GM18499 (cell line): ENCODE measurements around the gene IGFBP4.

ENCODE experiments used
- ATAC-seq: cut with Tn5 transposase; IDR thresholded peaks from one replicate; pipeline ENCODE4 v1.9.1; 2021; ENCODE audit warnings: moderate number of reproducible peaks; ENCODE audit not compliant: insufficient read depth, unreplicated experiment

Gene IGFBP4

DNA sequence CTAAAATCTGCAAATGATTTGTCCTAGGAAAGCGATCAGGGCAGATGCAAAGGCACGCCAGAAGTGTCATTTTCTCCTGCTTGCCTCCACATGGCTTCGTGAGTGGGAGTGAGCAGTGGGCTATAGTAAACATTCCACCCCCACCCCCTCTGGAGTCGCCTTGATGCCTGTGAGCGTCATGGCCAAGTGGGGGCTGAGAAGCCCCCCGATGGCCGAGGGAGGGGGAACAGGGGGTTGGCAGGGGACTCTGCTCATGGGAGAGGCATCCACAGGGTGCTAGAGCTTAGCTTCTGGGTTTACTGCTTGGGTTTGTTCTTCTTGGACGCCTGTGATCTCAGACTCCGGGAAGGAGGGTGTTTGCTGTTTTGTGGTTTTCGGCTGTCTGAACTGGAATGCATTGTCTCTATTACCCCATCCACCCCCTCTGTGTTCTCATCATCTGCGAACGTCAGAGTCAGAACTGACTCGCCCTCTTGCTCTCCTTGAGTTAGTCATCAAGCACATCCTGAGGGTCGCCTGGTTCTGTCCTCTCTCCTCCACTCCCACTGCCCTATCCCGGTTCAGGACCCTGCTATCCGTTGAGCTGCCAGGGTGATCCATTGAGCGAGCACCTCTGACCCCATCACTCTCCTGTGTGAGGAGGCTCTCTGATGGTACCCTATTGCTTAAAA, 42.7 kb downstream of the IGFBP4 start:
- ATAC-seq, result no peak

DNA sequence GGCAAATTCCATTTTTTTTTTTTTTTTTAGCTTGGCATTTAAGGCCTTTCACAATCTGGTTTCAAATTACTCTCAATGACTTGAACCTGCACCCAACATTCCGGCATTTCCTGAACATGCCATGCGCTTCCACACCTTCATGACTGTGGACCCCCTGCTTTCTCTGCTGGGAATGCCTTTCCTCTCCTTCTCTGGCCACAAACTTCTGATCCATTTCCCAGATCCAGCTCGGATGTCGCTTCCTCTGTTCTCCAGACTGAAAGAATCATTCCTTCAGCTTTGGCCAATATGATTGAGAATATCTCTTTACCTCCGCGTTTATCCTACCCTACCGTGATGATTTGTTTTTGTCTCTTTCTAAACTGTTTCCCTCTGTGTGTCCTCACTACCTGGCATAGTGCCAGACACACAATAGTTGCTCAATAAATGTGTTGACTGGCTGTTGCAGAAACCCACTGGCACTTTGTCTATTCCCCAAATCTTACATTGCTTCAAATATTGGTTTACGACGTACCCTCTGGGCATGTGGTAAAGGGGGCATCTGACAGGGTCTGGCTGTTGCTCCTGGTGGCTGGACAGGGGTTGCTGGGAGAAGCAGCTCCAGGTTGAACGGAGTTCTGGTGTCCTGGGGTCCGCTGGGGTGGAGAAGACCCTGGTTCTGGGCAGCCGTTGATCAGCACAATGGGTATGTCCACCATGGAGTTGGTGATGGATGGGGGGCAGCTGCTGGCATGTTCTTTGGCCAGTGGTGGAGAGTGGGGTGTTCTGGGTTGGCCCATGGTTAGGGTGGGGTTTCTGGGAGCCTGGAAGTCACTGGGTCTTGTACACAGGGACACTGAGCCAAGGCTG, 43.5 kb downstream of the IGFBP4 start:
- ATAC-seq, result no peak

DNA sequence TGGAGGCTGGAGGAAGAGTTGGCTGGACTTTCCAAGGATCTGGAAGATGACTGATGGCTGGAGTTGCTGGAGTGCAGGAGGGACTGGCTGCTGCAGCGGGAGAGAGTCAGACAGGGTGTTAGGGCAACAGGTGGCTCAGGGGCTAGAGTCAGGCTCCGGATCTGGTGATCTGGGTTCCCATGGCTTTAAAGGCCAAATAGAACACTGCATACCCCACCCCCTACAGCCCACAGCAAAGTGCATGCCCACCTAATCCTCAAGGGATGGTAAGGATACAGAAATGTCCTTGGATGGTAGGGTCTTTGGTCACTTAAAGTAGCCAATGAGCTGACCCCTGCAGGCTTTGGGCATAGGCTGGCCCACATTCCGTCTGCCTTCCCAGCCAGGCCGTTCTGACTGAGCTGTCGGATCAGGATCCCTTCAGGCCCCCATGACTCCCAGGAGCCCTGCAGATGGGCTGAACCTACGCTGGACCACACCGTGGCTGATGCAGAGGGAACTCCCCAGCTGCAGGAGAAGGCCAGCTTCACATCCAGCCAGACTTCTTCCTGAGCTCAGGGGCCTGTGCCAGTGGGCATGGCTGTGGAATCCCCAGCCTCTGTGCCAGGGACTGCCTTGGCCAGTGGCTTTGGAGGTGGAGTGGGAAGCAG, 44.2 kb downstream of the IGFBP4 start:
- no peak for ATAC-seq

DNA sequence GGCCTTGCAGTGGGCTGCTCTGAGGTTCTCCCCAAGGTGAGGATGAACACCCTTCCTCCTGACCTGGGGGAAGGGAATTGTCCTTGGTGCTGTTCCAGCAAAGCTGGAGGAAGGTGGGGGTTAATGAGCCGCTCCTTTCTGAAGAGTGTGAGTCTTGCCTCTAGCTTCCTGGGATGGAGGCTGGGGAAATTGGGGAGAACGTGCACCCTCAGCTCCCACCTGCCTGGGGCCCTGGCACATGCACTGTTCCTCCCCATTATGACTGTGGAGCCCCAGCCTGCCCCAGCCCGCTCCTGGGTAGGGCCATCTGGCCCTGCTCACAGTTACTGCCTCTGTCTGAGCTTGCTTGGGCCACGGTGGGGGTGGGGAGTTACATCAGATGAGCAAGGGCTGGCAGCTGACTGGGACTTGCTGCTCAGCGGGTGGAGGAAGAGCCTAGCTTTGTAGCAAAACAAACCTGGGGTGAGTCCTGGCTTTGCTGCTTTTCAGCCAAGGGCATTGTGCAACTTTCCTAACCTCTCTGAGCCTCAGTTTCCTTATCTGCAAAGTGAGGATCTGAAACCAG, 47.1 kb downstream of the IGFBP4 start:
- no peak for ATAC-seq

DNA sequence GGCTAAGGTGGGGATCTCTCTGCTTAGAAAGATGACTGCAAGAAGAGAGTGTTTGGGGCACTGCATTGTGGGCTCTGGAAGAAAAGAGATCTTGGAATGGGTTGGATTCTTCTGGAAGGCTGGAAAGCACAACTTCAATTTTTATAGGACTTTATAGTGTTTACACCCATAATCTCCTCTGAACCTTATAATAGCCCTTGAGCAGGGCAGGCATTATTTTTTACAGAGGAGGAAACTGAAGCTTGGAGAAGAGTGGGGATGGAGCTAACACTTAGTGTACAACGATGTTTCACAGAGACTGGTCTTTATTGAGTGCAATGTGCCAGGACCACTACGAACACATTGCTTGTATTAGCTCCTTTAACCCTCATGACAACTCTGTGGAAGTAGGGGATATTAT, 47.7 kb downstream of the IGFBP4 start:
- ATAC-seq, result no peak

DNA sequence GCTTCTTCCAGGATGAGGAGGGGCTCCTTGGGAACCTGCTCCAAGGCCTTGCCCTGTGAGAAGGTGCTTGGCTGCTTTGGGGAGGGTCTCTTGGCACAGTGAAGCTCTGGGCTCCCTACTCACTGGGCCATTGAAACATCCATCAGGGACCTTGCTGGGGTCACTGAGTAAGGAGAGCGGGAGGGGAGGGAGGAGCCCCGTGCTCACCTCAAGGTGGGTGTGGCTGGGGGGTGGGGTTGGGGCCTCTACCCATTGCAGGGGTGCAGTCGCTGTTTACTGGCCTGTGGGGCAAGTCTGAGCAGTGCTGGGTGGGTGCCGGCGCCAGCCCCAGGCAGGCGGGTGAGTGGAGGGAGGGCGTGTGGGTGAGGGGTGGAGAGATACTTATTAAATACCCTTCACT, 48.2 kb downstream of the IGFBP4 start:
- ATAC-seq, result no peak

DNA sequence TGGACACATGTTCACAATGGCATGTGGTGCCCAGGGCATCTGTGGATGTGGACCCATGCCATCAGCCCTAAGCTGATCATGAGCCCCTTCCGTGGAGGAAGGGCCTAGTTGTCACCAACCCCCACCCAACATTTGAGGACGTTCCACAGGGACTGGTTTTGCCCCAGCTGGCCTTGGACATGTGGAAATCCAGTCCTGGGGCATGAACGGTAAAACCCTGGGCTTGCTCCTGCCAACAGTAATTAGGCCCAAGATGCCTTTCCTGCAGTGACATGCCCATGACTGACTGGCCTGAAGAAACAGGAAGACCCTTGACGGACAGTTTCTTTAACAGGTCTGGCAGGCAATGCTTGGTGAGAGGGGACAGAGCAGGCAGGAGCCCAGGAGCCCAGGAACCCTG, 50.4 kb downstream of the IGFBP4 start:
- ATAC-seq, result no peak

DNA sequence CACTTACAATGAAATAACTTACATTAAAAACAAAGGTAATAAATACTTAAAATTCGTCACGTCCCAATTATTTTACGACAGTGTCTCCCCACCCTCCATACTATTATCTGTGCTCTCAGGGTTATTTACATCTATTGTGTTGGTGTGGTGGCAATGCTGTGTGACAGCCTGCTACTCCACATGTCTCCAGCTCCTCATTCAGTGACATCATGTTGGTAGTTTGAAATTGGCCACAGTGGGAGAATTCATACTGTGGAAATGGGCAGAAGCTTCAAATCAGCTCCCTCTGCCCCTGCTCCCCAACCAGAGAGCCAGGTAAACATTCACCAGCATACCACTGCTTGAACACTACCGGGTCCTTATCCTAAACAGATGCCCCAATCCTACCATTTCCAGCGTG, 51.9 kb downstream of the IGFBP4 start:
- ATAC-seq, result no peak

DNA sequence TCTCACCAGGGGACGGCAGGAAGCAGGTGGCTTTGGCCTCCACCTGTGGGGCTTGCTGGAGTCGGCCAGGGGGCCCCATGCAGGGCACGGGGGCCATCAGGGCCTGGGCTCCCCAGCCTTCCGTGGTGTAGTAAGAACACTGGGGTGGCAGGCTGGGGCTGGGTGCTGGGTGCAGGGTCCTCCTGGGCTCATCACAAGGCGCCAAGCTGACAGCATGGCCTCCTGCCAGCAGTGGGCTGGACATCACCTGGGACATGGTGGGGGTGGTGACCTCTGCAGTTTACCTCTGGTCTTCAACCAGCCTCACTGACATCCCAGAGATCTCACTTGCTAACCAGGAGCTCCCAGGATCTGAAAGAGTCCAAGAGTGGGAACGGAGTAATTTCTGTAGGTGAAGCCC, 52.9 kb downstream of the IGFBP4 start:
- no peak for ATAC-seq

DNA sequence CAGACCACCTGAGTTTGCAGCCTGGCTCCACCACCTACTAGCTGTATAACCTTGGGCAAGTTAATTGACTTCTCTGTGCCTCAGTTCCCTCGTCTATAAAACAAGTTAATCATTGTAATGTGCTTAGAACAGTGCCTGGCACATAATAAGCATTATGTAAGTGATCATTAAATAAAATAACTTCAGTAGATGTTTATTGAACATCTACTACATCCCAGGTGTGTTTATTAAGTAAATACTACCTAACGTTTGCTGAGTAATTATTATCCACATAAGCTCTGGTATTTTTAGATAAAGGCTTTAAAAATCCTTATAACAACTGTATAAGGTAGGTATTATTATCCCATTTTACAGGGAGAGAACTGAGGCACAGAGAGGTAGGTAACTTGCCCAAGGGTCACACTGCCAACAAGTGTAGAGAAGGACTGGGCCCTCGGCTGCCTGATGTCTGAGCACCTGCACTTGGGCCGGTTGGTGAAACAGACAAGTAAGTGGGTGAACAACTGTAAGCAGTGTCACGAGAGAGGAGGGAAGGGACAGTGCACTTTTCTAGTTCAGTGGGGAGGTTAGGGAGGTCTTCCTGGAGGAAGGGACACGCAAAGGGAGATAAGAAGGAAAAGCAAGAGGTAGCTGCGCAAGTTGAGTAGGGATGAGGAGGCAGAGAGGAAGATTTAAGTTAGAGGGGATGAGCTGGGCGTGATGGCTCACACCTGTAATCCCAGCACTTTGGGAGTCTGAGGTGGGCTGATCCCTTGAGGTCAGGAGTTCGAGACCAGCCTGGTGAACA, 53.6 kb downstream of the IGFBP4 start:
- ATAC-seq, result no peak

DNA sequence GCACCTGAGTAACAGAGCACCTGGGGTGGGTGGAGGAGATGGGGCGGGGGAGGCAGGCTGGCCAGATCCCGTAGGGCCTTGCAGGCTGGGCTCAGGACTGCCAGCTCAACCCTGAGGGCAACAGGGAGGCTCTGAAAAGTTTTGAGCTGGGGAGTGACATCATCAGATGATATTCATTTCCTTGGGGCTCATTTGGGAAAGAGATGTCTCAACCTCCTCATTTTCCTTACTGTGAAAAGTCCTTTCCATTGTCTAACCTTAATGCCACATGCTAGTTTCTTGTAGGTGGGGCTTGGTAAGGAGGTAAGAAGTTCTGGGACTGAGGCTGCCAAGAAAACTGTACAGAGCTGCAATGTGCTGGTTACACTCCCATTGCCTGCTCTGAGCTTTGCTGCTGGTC, 54.4 kb downstream of the IGFBP4 start:
- ATAC-seq, result no peak

DNA sequence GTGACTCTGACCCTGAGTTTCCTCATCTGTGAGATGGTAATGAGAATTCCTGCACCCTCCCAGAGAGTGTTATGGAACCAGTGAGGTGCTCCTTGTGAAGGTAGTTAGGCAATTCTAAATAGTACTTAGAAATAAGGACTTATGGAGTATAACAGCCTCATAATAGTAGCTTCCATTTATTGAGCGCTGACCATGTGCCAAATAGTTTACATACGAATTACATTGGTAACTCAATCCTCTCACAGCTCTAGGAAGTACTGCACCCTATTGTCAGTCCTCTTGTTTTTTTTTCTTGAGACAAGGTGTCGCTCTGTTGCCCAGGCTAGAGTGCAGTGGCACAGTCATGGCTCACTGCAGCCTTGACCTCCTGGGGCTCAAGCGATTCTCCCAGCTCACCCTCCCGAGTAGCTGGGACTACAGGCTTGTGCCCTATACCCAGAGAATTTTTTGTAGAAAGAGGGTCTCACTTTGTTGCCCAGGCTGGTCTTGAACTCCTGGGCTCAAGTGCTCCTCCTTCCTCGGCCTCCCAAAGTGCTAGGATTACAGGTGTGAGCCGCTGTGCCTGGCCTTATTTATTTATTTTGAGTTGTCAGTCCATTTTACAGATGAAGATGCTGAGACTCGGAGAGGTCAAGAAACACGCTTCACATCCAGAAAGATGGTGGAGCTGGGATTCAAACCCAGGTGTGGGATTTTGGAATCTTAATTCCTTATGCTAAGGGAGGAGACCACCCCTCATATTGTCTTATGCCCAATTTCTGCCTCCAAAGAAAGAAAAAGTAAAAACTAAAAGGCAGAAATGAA, 55.2 kb downstream of the IGFBP4 start:
- no peak for ATAC-seq

DNA sequence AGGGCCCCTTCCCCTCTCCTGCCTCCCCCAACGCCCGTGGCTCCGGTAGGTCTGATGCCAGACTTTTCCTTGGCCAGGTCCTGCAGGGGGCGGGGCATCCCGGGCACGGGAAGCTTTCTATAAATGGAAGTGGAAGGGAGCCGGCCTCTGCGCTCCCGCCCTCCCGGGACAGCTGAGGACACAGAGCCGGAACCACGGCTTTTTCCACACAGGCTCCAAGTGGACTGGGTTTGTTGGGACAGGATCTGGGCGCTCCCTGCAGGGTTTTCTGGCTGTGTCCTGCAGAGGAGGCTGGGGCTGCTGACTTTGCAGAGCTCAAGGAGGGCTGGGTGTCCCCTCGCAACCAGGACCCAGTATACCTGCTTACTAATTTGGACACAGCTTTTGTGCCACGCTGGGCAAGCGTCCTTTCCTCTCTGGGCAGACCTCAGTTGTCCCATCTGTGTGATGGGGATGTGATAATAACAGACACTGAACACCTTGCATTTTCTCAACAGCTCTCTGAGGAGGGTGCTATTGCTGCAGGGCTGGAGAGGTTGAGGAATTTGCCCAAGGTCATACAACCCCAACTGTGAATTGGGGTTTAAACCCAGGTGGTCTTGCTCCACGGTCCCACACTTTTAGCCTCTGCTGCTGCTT, 56.4 kb downstream of the IGFBP4 start:
- no peak for ATAC-seq

DNA sequence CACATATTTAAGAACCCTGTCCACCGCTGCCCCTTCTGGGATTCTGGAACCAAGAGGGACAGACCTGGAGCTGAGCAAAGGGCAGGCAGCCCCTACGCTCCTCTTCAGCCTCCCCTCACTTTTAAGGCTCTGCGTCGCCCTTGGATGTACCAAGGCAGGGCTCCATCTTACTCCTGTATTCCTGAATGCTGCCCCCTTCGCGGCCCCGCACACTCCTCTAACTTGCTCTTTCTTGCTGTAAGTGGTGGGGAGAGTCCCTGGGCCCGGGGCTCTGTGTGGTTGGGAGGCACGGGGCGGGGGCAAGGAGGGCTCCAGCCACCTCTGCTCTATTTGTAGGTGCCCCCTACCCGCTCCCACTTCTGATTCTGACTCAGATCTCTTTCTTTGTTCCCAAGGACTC, 56.9 kb downstream of the IGFBP4 start:
- ATAC-seq, result no peak

DNA sequence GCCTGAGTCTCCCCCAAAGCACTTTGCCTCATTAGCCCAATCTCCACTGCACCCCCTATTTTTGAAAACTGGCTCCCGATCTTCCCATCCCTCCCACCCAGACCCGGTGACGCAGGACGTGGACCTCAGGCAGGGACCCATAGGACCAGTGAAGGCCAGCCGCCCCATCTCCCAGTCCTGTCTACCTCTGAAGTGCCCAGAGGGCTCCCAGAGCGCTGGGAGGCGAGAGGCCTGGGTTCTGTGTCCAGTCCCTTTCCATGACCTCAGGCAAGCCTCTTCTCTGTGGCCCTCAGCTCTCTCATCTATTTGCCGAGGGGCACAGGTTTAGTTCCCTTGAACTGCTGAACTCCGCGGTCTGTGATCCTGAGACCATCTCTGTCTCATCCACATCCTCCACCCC, 57.5 kb downstream of the IGFBP4 start:
- ATAC-seq, result no peak

DNA sequence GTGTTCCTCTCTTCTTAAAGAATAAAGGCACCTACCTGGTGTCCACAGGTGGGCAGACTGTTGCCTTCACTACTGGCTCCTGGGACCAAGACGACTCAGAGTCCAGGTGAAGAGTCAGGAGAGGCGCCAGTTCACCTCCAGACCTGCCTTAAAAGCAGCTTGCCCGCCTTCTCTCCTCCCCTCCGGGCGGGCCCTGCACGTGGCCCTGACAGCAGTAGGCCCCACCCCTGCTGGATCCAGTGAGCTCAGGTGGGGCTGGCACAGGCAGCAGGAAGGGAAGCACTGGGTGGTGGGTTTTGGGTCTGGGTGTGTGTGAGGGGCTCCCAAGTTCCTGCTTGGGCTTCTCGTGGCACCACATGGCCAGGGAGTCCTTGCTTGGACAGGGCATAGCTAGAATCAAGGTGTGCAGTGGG, 58.3 kb downstream of the IGFBP4 start, which contains the start of gene TNS4:
Gene TNS4 (minus strand): TSS at position 125 of the 413 bp plus-strand sequence. CDS start 5,198 bp downstream, outside the sequence.
- no peak for ATAC-seq

DNA sequence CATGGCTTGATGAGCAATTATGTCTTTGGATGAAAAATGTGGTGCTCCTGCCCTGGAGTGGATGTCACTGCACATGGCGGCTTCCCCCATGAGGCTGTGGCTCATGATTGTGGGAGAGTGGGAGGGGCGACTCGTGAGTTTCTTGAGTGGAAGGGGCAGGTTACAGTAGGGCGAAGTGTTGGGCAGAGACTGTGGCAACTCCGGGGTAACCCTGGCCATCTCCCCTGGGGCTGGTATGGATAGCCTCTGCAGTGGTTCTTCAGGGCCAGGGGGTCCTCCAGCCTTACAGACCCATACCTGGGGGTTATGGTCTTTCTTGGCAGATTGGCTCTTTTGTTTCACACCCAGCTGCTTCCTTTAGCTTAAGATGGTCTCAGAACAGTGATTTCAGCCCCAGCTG, 59.5 kb downstream of the IGFBP4 start:
- ATAC-seq, result no peak

DNA sequence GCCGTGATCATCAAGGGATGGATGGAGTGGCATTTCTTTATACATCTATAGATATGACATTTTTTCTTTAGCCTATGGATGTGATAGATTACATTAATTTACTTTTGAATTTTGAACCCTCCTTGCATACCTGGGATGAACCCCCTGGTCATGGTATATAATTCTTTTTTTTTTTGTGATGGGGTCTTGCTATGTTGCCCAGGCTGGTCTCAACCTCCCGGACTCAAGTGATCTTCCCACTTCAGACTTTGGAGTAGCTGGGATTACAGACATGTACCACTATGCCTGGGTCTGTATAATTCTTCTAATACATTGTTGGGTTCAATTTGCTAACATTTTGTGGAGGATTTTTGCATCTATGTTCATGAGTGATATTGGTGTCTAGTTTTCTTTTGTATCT, 59.9 kb downstream of the IGFBP4 start:
- no peak for ATAC-seq

DNA sequence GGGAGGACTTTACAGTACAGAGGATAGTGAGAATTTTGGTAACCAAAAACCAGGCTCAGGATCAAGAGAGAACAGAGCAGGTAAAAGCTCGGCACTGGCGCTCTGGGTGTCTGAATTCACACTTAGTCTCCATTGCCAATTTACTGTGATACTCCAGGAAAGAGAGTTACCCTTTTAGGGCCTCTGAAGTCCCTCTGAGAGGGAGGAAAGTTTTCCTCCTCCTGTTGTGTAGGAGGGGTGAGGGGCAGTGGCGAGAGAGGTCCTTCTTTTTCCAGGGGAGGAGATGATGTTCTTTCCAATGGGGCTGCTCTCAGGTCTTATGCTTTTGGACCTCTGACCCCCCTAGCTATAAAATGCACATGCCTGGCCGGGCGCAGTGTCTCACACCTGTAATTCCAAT, 63.5 kb downstream of the IGFBP4 start:
- no peak for ATAC-seq
